GM21786 (cell line): ENCODE data around the gene CASQ1.
A peak's percentile ranks its signal among the peaks of the same experiment; 100 is the strongest.

Source experiments
- ATAC-seq: cut with Tn5 transposase; IDR thresholded peaks from one replicate; pipeline ENCODE4 v1.9.1; 2021; ENCODE audit not compliant: unreplicated experiment

The CASQ1 gene

GRCh38 chr1:160204526-160205241, 14.3 kb downstream of the CASQ1 start:
- peak; percentile 71 for ATAC-seq

- ATAC-seq: no peak
These were observed 15.1 kb downstream of the CASQ1 start, which contains the start of gene PEA15 for GRCh38 chr1:160205242-160206035. TSS of gene PEA15 (plus strand) at chr1:160205384. CDS start at chr1:160211545, 6,161 bp downstream.

- no peak for ATAC-seq
These were observed 15.6 kb downstream of the CASQ1 start for GRCh38 chr1:160206036-160206389.

- ATAC-seq: no peak
These were observed 16.2 kb downstream of the CASQ1 start for GRCh38 chr1:160206421-160207117.

- no peak for ATAC-seq
These were observed 16.8 kb downstream of the CASQ1 start for GRCh38 chr1:160207118-160207650.

GRCh38 chr1:160207771-160208556, 17.6 kb downstream of the CASQ1 start:
- no peak for ATAC-seq

GRCh38 chr1:160208557-160209320, 18.4 kb downstream of the CASQ1 start:
- no peak for ATAC-seq

GRCh38 chr1:160209321-160210046, 19.1 kb downstream of the CASQ1 start:
- ATAC-seq: no peak

GRCh38 chr1:160210561-160210960, 20.2 kb downstream of the CASQ1 start:
- no peak for ATAC-seq

GRCh38 chr1:160211046-160211790, 20.8 kb downstream of the CASQ1 start:
- no peak for ATAC-seq

GRCh38 chr1:160214481-160215140, 24.2 kb downstream of the CASQ1 start:
- ATAC-seq: no peak

GRCh38 chr1:160216301-160216700, 25.9 kb downstream of the CASQ1 start:
- no peak for ATAC-seq

- no peak for ATAC-seq
These were observed 27.2 kb downstream of the CASQ1 start for GRCh38 chr1:160217481-160218051.

- no peak for ATAC-seq
These were observed 28.9 kb downstream of the CASQ1 start for GRCh38 chr1:160219062-160219929.

GRCh38 chr1:160220301-160220700, 29.9 kb downstream of the CASQ1 start:
- no peak for ATAC-seq

GRCh38 chr1:160221089-160221488, 30.7 kb downstream of the CASQ1 start:
- ATAC-seq: no peak

- ATAC-seq: no peak
These were observed 32.2 kb downstream of the CASQ1 start for GRCh38 chr1:160222546-160222945.
